ENCODE results near the gene TRMT2B. TPM values are rescaled to one million over a fixed set of nuclear protein-coding genes. Genes with fewer than 3 reads are reported as not detected.
A peak's percentile ranks its signal among the peaks of the same experiment; 100 is the strongest.
"Not testable (repeated sequence)": the region's sequence is repeated elsewhere in the genome, so short reads cannot be mapped to it uniquely, and the experiment has no call there.

TRMT2B gene, protein sequence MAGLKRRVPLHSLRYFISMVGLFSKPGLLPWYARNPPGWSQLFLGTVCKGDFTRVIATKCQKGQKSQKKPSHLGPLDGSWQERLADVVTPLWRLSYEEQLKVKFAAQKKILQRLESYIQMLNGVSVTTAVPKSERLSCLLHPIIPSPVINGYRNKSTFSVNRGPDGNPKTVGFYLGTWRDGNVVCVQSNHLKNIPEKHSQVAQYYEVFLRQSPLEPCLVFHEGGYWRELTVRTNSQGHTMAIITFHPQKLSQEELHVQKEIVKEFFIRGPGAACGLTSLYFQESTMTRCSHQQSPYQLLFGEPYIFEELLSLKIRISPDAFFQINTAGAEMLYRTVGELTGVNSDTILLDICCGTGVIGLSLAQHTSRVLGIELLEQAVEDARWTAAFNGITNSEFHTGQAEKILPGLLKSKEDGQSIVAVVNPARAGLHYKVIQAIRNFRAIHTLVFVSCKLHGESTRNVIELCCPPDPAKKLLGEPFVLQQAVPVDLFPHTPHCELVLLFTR
- 19.1 and 25.3 TPM in 2 replicates for total RNA-seq

DNA sequence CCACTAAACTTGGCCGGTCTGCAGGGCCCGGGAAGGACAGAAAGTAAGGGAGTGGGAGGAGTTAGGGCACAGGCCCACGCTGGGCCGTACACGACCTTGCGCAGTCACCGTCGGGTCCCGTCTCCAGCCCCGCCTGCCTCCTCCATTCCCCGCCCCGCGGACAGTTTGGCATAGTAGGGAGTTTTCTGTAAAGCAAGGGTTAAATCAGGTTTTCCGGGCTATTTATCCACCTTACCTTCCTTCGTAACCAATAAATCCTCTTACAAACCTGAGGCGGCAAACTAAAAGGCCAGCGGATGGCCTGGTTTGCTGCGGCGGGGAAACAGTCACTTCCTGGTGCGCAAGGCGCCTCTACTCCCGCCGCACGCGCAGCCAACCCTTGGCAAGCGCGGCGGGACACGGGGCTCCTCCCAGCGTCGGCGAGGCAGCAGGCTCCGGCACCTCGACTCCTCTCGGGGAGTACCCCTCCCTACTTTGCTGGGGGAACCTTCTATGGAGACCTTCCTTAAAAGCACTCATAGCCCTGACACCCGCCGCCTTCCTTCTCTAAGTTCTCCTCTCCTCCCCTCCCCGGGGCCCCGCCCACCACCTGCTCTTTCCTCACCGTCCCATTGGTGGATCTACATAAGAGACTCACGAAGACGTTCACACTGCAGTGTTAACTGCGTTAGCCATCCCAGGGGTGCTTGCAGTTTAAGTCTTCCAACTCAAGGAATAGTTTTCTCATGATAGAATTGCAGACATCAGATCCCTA lies at the start of gene TRMT2B:
Gene TRMT2B, minus strand, starts transcription at position 563 of the 754 bp plus-strand sequence. CDS start 9,822 bp downstream, outside the sequence.
- DNase-seq = peak; percentile 75

DNA sequence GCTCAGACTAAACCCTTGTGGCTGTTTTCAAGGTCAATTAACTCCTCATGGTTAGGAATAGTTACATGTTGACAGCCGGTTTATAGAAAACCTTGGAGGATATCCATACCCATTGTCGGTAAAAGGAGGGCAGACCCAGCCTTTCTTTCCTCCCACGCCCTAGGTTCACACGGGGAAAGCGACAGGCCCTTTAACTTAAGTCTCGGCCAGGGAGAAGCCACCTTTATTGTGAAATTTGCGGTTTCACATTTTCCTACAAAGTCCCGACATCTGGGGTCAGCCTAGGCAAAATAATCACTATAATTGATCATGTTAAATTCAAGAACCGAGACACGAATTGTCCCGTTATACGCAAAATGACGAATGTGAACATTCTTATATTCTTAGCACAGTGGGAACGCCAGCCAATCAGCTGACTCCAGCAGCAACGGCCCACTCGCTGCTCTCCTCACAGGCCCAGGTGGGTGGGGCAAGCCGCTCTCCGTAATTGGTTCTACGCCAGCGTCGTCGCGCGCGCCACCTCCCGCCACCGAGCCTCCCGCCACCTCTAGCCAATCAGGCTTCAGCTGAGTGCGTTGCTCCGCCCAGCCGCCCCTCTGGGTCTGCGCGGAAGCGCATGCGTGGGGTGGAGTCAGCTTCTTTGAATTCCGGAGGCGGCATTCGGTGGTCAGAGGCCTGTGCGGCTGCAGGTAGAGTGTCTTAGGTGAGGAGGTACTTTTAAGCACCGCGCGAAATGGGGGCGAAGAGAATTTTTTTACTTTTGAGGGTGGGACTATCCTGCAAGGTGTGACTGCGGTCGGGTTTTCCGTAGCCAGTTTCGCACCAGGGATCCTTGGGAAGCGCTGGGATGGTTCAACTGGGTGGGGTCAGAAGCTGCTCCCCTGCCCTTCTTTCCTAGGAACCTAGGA lies 45.9 kb upstream of the TRMT2B start, which contains the start of gene CENPI:
Gene CENPI, plus strand, starts transcription at position 659 of the 908 bp plus-strand sequence. CDS start 2,867 bp downstream, outside the sequence.
- DNase-seq = peak; percentile 95

DNA sequence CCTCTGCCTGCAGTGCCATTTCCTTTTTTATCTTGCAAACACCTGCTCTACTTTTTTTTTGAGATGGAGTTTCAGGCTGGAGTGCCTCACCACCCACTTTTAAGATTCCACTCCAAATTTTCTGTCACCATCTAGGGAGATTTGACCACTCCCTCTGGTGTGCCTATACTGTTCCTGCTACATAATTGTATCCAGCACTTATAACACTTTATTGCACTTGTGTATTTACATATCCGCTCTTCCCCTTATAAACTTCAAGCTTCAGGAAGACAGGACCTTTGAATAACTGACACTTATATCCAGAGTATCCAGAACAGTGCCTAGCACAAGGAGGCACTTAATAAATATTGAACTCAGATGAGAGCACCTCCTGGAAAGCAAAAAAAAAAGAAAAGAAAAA lies 39.9 kb upstream of the TRMT2B start:
- DNase-seq = no peak

DNA sequence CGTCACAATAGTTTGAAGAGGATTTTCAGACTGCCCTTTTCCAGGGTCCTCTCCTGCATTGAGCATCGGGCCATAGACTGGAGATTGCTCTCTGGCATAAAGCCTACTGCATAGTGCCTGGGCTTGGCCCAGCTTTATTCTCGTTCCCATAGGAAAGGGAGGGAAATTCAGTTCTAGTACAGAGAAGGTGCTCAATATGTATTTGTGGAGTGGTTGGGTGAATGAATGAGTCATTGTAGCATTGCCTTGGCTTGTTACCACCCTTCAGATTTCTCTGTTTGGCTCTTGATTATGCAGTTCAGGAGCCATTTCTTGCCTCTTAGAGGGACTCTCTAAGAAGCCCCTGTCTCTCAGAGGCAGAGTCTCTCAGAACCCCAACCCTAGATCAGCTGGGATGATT lies 29.3 kb upstream of the TRMT2B start:
- DNase-seq = no peak

DNA sequence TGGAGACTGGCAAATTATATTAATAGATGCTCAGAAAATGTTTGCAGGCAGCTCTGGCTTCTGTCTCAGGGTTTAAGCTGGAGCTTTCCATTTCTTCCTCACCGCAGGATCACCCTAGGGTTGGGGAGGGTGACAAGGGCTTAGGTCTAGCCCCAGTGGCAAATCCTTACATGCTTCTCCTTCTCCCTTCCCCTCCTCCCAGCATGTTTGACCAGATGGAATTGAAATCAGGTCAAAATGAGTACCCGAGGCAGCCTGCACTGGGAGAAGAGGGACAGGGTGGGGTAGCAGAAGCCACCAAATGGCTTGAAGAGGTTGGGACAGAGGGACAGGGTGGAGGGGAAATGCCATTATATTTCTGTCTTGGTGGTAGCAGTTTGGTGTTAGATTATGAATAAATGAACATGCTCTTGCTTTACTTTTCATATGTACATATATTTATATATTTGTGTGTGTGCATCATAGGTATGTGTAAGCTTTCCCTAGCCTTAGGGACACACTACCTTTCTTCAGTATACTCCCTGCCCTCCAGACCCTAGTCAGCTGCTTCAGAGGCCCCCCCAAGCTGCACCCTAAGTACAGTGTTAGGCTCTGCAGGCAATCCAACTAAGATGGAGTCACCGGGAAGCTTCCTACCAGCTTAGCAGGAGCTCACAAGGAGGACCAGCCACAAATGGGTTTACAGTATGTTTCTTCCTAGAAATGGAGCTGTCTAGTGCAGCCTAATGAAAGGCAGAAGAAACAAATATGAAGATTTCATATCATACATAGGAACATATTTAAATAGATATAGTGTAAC lies 28.6 kb upstream of the TRMT2B start:
- DNase-seq = no peak

DNA sequence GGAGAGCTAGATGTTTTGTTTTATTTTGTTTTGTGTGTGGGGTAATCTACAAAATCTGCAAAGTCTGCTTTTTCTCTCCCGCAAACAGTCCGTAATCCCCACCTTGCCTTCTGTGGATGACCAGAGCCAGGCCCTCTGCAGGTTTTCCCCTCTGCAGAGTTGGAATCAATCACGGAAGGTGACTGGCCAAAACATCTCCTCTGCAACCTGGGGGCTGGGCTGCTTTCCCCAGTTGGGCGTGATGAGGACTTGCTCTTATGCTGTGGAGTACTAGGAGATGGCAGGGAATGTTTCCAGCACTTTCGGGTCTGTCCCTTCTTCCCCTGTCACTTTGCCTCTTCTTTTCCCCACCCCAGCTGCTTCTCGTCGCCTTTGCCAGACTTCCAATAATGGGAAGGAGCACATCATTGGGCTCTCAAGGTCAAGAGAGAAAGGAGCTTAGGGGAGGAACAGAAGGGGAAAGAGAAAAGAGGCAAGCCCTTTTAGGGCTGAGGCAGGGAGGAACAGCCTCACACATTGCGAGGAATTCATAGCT lies 27.9 kb upstream of the TRMT2B start:
- DNase-seq = peak; percentile 1

DNA sequence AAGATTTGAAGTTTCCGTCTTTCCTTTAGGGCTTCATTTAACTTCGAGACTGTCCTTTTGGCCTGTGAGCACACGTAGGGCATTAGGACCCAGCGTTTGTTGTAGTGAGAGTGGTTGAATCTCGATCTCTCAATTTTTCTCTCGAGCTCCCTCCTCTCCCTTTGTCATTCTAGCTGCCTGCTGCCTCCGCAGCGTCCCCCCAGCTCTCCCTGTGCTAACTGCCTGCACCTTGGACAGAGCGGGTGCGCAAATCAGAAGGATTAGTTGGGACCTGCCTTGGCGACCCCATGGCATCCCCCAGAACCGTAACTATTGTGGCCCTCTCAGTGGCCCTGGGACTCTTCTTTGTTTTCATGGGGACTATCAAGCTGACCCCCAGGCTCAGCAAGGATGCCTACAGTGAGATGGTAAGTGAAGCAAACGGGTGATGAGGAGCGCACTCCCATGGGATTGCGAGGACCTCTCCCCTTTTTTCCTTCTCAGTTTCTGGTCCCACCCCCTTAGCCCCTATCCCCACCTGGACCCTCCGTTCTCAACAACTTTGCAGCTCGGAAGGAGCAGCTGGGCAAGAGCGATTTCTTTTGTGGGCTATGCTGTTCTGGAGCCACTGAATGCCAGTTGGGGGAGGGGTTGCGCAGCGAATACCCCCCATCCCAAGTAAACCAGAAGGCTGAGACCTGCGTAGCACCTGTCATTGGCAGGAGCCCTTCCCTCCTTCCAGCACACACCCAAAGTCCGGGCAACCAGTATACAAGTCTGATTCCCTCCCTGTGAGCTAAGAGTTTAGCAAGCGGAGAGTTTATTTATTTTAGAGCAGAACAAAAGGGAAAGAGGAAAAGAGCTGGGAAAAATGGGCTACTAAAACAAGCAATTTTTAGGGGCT lies 27.0 kb upstream of the TRMT2B start, which contains the start of gene TMEM35A:
Gene TMEM35A, plus strand, starts transcription at position 164 of the 883 bp plus-strand sequence. Its CDS starts 124 bp downstream, at position 288.
- DNase-seq = peak; percentile 46

DNA sequence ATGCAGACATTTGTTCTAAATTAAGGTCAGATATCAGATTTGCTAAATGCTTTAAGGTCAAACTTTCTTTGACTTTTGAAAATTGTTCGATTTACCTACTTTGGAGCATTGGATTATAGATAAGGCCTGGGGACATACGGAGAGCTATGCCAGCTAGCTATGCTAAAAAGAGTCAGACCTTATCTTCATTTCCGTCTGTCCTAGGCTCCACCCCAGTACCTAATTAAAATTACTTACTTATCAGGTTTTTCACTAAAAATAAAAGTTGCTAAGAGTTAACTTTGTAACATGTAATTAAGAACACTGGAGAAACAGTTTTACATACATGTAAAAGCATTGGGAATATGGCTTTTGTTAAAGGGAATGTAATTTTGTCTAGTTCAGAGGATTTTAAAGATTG lies 19.7 kb upstream of the TRMT2B start:
- DNase-seq = no peak

DNA sequence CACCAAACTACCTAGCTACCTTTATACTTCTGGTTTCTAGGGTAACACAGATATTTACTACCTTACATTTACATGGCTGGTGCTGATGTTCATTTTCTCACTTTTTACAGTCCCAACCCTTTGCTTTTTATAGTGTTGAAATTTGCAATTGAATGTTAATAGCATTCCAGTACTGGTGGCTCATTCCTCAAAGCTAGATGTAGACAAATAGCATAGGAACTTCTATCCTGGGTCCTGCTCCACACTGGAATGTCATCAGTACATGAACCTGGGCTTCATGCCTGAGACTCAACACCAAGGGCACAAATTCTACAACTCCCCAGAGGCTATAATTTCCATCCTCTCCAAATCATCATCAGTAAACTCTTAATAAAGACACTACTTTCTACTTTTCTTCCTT lies 10.3 kb upstream of the TRMT2B start:
- DNase-seq = no peak

DNA sequence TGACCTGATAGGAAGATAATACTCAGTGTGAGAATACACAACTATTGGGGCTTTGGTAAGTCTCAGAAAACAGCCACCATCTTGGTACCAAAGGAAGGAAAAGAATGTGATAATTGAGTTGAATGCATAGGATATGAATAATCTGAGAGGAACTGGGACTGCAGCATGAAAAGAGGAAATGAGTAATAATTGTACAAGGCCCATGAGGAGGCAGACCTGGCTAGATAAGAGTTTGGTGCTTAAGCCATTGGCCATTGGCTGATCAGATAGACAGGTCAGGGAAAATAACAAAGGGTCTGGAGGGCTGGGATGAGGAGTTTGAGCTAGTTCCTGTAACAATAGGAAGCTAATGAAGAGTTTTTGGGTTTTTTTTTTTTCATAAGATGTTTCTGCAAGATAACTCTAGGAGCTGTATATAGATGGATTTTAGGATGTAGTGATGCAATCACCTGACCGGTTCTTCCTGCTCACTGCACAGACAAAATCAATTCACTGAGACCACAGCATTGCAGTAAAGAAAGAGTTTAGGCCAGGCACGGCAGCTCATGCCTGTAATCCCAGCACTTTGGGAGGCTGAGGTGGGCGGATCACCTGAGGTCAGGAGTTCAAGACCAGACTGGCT lies 5.3 kb upstream of the TRMT2B start:
- peak; percentile 86 for DNase-seq

DNA sequence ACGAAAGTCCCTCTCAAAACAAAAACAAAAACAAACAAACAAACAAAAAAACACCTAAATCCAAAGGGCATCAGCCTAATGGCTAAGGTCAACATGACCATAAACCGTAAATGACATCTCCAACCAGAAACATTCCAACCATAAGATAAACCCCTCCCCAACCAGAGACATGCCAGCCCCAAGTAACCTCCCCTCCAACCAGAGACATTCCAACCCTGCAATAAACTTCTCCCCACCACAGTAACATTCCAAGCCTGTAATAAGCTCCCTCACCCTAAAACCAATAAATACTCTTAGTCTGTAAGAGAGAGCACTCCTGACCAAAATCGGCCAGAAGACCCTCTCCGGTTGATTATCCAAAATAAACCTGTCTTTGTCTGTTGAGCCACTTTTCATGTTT lies 4.6 kb upstream of the TRMT2B start:
- not testable (repeated sequence) for DNase-seq

DNA sequence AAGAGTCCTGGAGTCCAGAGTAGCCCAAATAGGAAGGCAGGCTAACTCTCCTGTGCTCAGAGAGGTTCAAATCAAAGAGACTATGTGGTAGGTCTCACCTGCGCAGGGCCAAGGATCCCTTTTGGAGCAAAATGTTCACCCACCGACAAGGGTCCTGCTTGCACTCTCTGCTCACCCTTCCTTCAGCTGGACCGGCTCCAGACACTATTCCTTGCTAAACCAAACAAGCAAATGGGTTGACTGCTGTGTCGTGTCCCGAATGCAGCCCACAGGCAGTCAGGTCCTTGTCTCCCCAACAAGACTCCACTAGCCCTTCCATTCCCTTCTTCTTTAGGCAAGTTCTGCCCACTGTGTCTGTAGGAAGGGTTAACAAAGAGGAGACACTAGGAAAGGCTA lies 760 bp downstream of the TRMT2B start:
- DNase-seq = no peak

DNA sequence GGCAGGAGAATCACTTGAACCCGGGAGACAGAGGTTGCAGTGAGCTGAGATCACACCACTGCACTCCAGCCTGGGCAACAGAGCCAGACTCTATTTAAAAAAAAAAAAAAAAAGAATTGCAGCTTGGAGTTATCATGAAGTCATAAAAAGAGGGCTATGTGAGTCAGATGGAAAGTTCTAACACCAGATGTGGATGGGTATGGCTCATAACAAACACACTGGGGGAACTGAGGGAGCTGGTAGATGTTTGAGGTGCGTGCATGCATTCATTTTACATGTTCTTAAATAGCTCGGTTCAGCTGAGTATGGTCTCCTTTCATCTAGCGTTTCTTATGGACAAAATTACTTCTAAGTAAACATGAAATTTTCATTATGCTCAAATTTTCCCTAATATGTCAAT lies 11.7 kb downstream of the TRMT2B start:
- DNase-seq = no peak

DNA sequence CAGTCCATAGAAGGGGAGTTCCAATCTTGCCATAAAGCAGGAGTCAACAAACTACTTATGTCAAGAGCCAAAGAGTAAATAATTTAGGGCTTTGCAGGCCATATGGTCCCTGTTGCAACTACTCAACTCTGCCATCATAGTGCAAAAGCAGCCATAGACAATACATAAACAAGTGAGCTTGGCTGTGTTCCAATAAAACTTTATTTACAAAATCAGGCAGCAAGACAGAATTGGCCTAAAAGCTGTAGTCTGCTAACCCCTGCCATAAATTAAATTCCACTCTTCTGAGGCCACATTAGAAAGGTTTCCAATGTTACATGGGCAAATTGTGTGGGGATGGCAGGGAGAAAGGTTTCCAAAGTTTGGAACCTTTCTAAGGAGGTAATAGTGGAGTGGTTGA lies 14.7 kb downstream of the TRMT2B start:
- no peak for DNase-seq

DNA sequence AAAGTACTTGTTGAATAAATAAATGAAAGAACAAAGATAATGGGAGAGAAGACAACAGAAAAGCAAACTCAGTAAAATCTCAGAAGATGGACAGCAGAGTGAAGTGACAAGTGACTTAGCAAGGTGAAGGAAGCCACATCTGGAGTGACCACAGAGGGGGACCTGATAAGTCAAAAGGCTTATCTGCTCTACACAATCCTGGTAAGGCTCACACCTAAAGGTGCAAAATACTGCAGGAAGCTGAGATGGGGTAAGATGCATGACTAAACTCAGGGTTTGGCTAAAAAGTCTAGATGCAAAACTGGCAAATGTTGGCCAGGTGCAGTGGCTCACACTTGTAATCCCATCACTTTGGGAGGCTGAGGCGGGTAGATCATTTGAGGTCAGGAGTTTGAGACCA lies 22.2 kb downstream of the TRMT2B start:
- no peak for DNase-seq

DNA sequence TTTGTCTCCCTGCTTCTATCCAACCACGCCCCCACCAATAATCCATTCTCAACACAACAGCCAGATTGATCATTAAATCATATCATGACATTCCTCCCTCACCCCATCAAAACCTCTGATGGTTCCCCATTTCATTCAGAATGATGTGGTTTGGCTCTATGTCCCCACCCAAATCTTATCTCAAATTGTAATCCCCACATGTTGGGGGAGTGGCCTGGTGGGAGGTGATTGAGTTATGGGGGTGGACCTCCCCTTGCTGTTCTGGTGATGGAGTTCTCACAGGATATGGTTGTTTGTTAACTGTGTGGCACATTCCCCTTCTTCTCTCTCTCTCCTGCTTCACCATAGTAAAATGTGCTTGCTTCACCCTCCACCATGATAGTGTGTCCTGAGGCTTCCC lies 23.3 kb downstream of the TRMT2B start:
- DNase-seq = no peak

DNA sequence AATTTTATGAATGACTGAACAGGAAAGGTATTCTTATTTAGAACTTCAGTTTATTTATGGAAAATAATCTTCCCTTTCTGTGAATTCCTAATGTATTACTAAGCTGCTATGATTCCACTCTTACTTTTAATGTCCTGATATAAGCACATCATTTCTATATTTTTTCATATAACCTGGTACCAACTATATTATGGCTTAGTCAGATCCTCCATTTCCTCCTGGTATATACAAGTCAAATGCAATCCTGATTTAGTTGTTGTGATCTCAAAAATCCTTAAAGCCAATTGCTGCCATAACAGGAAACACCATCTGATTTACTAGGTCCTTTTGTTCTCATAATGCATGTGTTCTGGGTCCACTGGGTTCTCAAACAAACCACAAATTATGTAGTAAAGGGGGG lies 26.8 kb downstream of the TRMT2B start:
- peak; percentile 50 for DNase-seq

DNA sequence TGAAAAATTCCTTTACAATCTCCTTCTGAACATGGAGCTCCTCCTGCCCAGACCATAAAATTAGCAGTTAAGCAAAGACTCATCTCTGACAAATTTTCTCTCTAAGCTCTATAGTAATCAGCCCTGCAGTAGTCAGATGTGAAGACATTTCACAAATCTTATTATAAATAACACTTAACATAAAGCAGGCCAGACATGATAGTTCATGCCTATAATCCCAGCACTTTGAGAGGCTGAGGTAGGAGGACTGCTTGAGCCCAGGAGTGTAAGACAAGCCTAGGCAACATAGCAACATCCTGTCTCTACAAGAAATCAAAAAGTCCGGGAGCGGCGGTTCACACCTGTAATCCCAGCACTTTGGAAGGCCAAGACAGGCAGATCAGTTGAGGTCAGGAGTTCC lies 29.9 kb downstream of the TRMT2B start:
- DNase-seq = no peak

DNA sequence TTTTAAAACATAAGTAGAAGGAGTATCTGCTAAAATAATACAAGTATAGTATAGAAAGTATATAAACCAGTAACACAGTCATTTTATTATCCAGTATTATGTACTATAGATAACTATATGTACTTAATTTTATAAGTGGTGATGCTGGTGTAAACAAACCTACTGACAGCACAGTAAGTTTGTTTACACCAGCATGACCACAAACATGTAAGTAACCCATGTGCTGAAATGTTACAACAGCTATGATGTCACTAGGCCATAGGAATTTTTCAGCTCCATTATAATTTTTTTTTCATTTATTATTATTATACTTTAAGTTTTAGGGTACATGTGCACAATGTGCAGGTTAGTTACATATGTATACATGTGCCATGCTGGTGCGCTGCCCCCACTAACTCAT lies 39.9 kb downstream of the TRMT2B start:
- DNase-seq = not testable (repeated sequence)

DNA sequence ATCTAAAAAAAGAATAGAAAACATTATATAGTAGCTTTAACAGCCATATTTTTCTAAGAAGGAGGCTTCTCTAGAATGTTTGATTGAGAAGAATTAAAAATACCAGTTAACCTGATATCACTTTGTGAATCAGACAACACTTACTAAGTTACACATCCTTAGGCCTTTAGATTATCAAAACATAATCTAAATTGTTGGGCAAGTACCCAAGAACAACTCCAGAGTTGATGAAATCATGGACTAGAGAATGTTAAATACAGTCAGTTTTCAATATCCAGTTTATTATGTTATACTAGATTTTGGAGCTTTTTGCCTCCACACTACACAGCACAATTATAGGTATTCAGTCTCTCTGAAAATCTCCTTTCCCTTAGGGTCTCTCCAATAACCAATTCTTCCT lies 42.8 kb downstream of the TRMT2B start:
- peak; percentile 10 for DNase-seq

Measured in dermis blood vessel endothelial cell (primary cell).